ENCODE measurements around the gene HARBI1.

Gene HARBI1

GRCh38 chr11:46640036-46640788 lies 23.2 kb upstream of the HARBI1 start:
- H3K27me3 ChIP-seq: no peaks in the 10 kb centered on the region
- no peak overlapping the region for H3K27ac ChIP-seq
- peaks cover 0 to 8% of the 10 kb centered on the region in 2 experiments for H3K4me1 ChIP-seq (ENCODE audit: control insufficient read depth in 1 of 2, insufficient read depth in 1 of 2, low read depth in 1 of 2, low read length in 1 of 2)
- H3K36me3 ChIP-seq: peaks cover 41% of the 10 kb centered on the region
- H3K9me3 ChIP-seq: no peaks in the 10 kb centered on the region
- no peak overlapping the region for H3K4me3 ChIP-seq (ENCODE audit: low read depth in 1 of 2, low read length in 1 of 2)
- TF ChIP-seq CTCF (IDR thresholded peaks at IDR 0.05): no peak

GRCh38 chr11:46639197-46639839 lies 22.3 kb upstream of the HARBI1 start:
- TF ChIP-seq CTCF (IDR thresholded peaks at IDR 0.05): no peak
- H3K4me3 ChIP-seq (ENCODE audit: low read depth in 1 of 2, low read length in 1 of 2): no peak overlapping the region
- H3K27me3 ChIP-seq: no peaks in the 10 kb centered on the region
- peaks cover 0 to 8% of the 10 kb centered on the region in 2 experiments for H3K4me1 ChIP-seq (ENCODE audit: control insufficient read depth in 1 of 2, insufficient read depth in 1 of 2, low read depth in 1 of 2, low read length in 1 of 2)
- H3K27ac ChIP-seq: no peak overlapping the region
- H3K36me3 ChIP-seq: peaks cover 33% of the 10 kb centered on the region
- H3K9me3 ChIP-seq: no peaks in the 10 kb centered on the region

GRCh38 chr11:46637546-46637945 lies 20.5 kb upstream of the HARBI1 start:
- Histone ChIP-seq H3K36me3 (peaks cover 29% of the 10 kb centered on the region), H3K27ac (no peak overlapping the region), H3K4me3 (ENCODE audit: low read depth in 1 of 2, low read length in 1 of 2) (no peak overlapping the region), H3K27me3 (no peaks in the 10 kb centered on the region), H3K9me3 (no peaks in the 10 kb centered on the region), H3K4me1 (ENCODE audit: control insufficient read depth in 1 of 2, insufficient read depth in 1 of 2, low read depth in 1 of 2, low read length in 1 of 2) (peaks cover 0 to 6% of the 10 kb centered on the region in 2 experiments)
- TF ChIP-seq CTCF (IDR thresholded peaks at IDR 0.05): no peak

- Histone ChIP-seq H3K4me1 (ENCODE audit: control insufficient read depth in 1 of 2, insufficient read depth in 1 of 2, low read depth in 1 of 2, low read length in 1 of 2) (peaks cover 0 to 4% of the 10 kb centered on the region in 2 experiments), H3K27ac (peak overlapping the region; percentile 39), H3K9me3 (no peaks in the 10 kb centered on the region), H3K36me3 (peaks cover 41% of the 10 kb centered on the region), H3K27me3 (no peaks in the 10 kb centered on the region), H3K4me3 (ENCODE audit: low read depth in 1 of 2, low read length in 1 of 2) (no peak overlapping the region)
- TF ChIP-seq CTCF (IDR thresholded peaks at IDR 0.05): no peak
These were observed 18.6 kb upstream of the HARBI1 start for GRCh38 chr11:46635557-46636139.

- no peaks in the 10 kb centered on the region for H3K4me1 ChIP-seq (ENCODE audit: control insufficient read depth in 1 of 2, insufficient read depth in 1 of 2, low read depth in 1 of 2, low read length in 1 of 2)
- no peaks in the 10 kb centered on the region for H3K9me3 ChIP-seq
- H3K27me3 ChIP-seq: no peaks in the 10 kb centered on the region
- TF ChIP-seq CTCF (IDR thresholded peaks at IDR 0.05): no peak
- H3K4me3 ChIP-seq (ENCODE audit: low read depth in 1 of 2, low read length in 1 of 2): no peak overlapping the region
- H3K36me3 ChIP-seq: peaks cover 57% of the 10 kb centered on the region
- H3K27ac ChIP-seq: no peak overlapping the region
These were observed 16.5 kb upstream of the HARBI1 start for GRCh38 chr11:46633291-46634217.
